K562 (cell line): ENCODE measurements around the gene OGDH. TPM values are rescaled to one million over a fixed set of nuclear protein-coding genes. Genes with fewer than 3 reads are reported as not detected.

Experiments used
- DMBX1 ChIP-seq: fragments of 250-450 bp; sonication (Bioruptor Pico); IDR thresholded peaks from 2 replicates; pipeline ENCODE4 v1.8.0; 2022; ENCODE audit warnings: inconsistent platforms, mild to moderate bottlenecking, moderate library complexity, borderline replicate concordance
- E2F8 ChIP-seq: fragments of 450-650 bp; IDR thresholded peaks from 2 replicates; pipeline ENCODE4 v1.7.1; 2018; ENCODE audit warnings: mild to moderate bottlenecking, low read depth; ENCODE audit not compliant: partially characterized antibody
- EP300 ChIP-seq: IDR thresholded peaks from 2 replicates; pipeline ENCODE4 v1.6.1; 2012; ENCODE audit warnings: low read length, improper control_type of control experiment
- ETS2 ChIP-seq: IDR thresholded peaks from 2 replicates; pipeline ENCODE4 v1.6.1; 2016; ENCODE audit warnings: borderline replicate concordance, missing genetic modification characterization, mild to moderate bottlenecking, moderate library complexity, missing compliant biosample characterization; ENCODE audit not compliant: poor library complexity, severe bottlenecking
- JUNB ChIP-seq: fragments of 450-650 bp; formaldehyde crosslinking; conservative IDR thresholded peaks from 2 replicates; pipeline ENCODE4 v1.4.0; 2020; ENCODE audit warnings: mild to moderate bottlenecking
- MNT ChIP-seq, 2 experiments: fragments of 450-650 bp; conservative IDR thresholded peaks; 2 replicates each; pipeline ENCODE4 v1.6.1; 2017; ENCODE audit warnings: mild to moderate bottlenecking in 2 of 2, moderate library complexity in 2 of 2
- NEUROD1 ChIP-seq: fragments of 150-350 bp; IDR thresholded peaks from 2 replicates; pipeline ENCODE4 v1.6.1; 2014; ENCODE audit warnings: borderline replicate concordance, low read length, low read depth; ENCODE audit not compliant: partially characterized antibody
- NFATC3 ChIP-seq: fragments of 450-650 bp; IDR thresholded peaks from 2 replicates; pipeline ENCODE4 v1.6.1; 2017; ENCODE audit warnings: mild to moderate bottlenecking
- POLR2B ChIP-seq: fragments of 450-650 bp; IDR thresholded peaks from 2 replicates; pipeline ENCODE4 v1.6.1; 2018; ENCODE audit warnings: low read depth; ENCODE audit not compliant: partially characterized antibody
- ZBTB26 ChIP-seq: fragments of 450-650 bp; formaldehyde crosslinking; IDR thresholded peaks from 2 replicates; pipeline ENCODE4 v1.4.0; 2022; ENCODE audit warnings: missing genetic modification characterization
- ZEB2 ChIP-seq: fragments of 450-650 bp; IDR thresholded peaks from 2 replicates; pipeline ENCODE4 v1.6.1; 2016
- ZNF239 ChIP-seq: fragments of 250-450 bp; sonication (Bioruptor Pico); IDR thresholded peaks from 2 replicates; pipeline ENCODE4 v1.4.0; 2020; ENCODE audit warnings: mild to moderate bottlenecking
- polyA plus RNA-seq, 8 experiments: library from polyadenylated mRNA; depleted of rRNA in 4 of 8; stranded (reverse) in 5 of 8; unstranded in 3 of 8; fragments of >200 nt; fragmentation: Nextera tagmentation in 2 of 8; fragmentation: Illumina TruSeq in 1 of 8; extraction: Ambion mirVana in 2 of 8; extraction: Trizol in 1 of 8; gene quantifications; 2 replicates each; pipeline versions ENCODE4 v1.2.1 to v1.2.3, GENCODE V29; 2011 to 2014; ENCODE audit warnings: inconsistent platforms in 1 of 8, missing spikeins in 1 of 8
- total RNA-seq, 7 experiments: library from RNA; depleted of rRNA in 6 of 7; stranded (reverse); fragments of >200 nt in 6 of 7; fragmentation: Illumina TruSeq in 2 of 7; extraction: Trizol in 2 of 7; gene quantifications; 2 replicates each; pipeline versions ENCODE4 v1.2.1 to v1.2.3, GENCODE V29; 2011 to 2021; ENCODE audit warnings: low replicate concordance in 1 of 7
- TF ChIP-seq, protein P1 (sequence below), 2 experiments: fragments of 450-650 bp; IDR thresholded peaks; 2 replicates each; pipeline ENCODE4 v1.6.1; 2018; ENCODE audit warnings: mild to moderate bottlenecking in 2 of 2, low read depth in 1 of 2; ENCODE audit not compliant: partially characterized antibody in 2 of 2
- TF ChIP-seq, protein P2 (sequence below), 2 experiments: fragments of 450-650 bp; IDR thresholded peaks; 2 replicates each; pipeline ENCODE4 v1.6.1; 2016

The OGDH gene
- total and polyA plus RNA-seq, 9 of the 15 experiments (the other 6 are each of a cell fraction or from before 2014, with no cell fraction given) = 3.1 to 80.3 (median 23.5) TPM

DNA sequence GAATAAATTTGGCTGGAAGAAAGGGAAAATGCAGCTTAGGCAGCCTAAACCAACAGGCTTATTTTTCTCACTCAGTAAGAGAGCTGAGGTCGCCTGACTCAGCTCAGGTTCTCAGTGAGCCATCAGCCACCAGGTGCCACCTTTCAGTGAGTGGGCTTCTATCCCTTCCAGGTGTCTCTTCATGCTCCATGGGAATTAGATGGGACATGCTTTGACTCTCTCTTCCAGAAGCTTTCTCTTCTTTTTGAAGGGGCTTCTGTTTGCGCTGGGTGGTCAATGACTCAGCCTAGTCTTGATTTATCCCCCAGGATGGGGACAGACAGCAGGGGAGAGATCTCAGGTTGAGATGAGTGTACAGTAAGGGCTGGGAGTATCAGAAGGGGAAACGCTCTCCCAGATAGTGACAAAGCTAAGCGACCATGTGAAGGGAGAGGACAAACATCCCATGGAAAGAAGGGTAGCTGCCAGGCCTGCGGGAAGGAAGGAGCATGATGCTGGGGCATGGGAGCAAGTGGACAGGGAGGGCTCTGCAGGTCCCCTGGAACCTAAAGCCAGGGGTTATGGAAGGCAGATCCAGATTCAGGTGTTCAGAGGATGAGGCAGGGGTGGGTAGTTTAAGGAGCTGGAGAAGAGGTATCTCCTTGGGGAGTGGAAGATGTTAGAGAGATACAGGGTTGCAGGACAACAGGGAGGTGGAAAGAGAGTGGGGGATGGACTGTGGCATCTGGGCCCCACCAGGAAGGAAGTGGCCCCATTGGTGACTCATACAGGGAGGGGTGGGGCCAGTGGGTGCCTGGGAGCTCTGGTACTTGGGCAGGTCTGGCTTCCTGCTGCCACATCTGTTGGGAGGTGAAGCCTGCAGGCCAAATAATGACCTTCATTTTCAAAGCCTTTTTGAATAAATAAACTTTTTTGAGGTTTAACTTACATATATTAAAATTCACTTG, 32.5 kb downstream of the OGDH start (continued):
- TF ChIP-seq, protein P1, sequence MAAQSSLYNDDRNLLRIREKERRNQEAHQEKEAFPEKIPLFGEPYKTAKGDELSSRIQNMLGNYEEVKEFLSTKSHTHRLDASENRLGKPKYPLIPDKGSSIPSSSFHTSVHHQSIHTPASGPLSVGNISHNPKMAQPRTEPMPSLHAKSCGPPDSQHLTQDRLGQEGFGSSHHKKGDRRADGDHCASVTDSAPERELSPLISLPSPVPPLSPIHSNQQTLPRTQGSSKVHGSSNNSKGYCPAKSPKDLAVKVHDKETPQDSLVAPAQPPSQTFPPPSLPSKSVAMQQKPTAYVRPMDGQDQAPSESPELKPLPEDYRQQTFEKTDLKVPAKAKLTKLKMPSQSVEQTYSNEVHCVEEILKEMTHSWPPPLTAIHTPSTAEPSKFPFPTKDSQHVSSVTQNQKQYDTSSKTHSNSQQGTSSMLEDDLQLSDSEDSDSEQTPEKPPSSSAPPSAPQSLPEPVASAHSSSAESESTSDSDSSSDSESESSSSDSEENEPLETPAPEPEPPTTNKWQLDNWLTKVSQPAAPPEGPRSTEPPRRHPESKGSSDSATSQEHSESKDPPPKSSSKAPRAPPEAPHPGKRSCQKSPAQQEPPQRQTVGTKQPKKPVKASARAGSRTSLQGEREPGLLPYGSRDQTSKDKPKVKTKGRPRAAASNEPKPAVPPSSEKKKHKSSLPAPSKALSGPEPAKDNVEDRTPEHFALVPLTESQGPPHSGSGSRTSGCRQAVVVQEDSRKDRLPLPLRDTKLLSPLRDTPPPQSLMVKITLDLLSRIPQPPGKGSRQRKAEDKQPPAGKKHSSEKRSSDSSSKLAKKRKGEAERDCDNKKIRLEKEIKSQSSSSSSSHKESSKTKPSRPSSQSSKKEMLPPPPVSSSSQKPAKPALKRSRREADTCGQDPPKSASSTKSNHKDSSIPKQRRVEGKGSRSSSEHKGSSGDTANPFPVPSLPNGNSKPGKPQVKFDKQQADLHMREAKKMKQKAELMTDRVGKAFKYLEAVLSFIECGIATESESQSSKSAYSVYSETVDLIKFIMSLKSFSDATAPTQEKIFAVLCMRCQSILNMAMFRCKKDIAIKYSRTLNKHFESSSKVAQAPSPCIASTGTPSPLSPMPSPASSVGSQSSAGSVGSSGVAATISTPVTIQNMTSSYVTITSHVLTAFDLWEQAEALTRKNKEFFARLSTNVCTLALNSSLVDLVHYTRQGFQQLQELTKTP (IDR thresholded peaks at IDR 0.05; ENCODE audit: low read depth in 1 of 2, partially characterized antibody in 2 of 2) = no peak
- TF ChIP-seq ETS2 (no peak), NFATC3 (no peak), EP300 (peak; percentile 72; the same call in 1 of the 2 replicates), DMBX1 (CRISPR knock-in tag) (0 out of 2 replicates have a peak, but pooled peaks have one; percentile 35), NEUROD1 (peak; percentile 68), E2F8 (no peak), JUNB (CRISPR knock-in tag) (peak; percentile 62; the same call in 1 of the 2 replicates), ZBTB26 (peak; percentile 77; the same call in 1 of the 2 replicates), ZNF239 (CRISPR knock-in tag) (no peak), POLR2B (peak; percentile 40), MNT (conservative IDR thresholded peaks at IDR 0.05) (peak; percentile 12 to 44; a peak in 1 of 4 replicates), ZEB2 (peak; percentile 71)
- TF ChIP-seq, protein P2, sequence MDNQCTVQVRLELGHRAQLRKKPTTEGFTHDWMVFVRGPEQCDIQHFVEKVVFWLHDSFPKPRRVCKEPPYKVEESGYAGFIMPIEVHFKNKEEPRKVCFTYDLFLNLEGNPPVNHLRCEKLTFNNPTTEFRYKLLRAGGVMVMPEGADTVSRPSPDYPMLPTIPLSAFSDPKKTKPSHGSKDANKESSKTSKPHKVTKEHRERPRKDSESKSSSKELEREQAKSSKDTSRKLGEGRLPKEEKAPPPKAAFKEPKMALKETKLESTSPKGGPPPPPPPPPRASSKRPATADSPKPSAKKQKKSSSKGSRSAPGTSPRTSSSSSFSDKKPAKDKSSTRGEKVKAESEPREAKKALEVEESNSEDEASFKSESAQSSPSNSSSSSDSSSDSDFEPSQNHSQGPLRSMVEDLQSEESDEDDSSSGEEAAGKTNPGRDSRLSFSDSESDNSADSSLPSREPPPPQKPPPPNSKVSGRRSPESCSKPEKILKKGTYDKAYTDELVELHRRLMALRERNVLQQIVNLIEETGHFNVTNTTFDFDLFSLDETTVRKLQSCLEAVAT (IDR thresholded peaks at IDR 0.05) = peak; percentile 20 to 30; a peak in 2 of 4 replicates
